ENCODE results near the gene MS4A7.
A peak's percentile ranks its signal among the peaks of the same experiment; 100 is the strongest.
"Not testable (repeated sequence)": the region's sequence is repeated elsewhere in the genome, so short reads cannot be mapped to it uniquely, and the experiment has no call there.

Gene MS4A7, protein sequence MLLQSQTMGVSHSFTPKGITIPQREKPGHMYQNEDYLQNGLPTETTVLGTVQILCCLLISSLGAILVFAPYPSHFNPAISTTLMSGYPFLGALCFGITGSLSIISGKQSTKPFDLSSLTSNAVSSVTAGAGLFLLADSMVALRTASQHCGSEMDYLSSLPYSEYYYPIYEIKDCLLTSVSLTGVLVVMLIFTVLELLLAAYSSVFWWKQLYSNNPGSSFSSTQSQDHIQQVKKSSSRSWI

DNA sequence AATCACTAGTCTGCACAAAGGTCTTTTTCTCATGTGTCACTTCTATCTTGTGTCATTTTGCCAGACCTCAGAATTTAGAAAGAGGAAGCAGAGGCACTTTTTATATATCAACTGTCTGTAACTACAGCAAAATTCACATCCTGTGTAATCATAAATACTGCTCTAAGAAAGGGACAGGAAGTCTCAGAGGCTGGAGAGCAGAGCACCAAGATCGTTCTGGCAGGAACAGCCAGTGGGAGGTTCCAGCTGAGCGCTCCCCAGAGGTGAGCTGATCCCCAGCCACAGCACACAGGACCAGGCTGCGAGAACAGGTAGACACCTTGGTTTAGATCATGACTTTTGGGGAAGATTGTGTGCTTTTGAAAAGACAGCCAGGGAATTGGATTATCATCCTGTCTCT, at the start of gene MS4A7:
TSS of gene MS4A7 (plus strand) at position 179 of the 400 bp plus-strand sequence. CDS start 4,610 bp downstream, outside the sequence.
- no peak for DNase-seq

DNA sequence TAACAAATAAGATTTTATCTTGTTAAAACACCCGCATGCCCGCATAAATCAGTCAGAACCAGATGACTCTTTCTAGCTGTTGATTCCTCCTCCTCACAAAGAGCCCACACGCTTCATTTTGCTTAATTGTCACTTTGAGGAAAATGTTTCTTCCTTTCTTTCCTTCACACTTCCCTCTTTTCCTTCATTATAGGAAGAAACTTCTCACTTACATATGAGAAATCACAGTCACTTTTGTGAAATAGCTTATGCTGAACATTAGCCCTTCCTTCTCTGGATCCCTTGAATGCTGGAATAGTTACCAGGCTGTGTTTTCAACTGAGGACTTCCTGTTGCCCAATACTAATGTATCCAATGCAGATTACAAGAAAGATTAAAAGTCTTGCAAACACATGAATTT, 45.5 kb upstream of the MS4A7 start:
- no peak for DNase-seq

DNA sequence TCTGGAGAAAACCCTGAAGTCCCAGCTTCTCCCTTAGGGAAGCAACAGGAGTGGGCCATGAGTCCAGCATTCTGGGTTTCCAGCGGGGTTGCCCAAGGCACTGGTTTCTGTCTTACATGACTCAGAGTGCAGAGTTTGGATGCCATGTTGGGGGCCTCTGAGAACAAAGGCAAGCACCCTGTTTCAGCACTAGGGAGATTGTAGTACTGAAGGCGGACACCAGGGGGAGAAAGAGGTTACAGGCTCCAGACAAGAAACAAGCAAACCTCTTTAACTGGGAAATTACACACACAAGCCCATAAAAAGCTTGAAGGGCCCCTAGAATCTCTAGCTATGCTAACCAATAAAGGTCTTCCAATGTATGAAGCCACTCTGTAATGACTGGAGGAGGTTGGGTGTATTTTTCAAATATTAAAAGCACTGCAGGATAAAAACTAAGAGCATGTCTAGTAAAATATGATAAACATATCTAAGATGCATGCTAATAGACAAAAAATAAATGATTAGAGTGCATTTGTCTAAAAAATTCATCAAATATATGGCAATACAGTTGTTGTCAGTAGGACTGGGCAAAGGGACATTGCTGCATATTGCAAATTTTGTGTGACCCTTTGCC, 44.2 kb upstream of the MS4A7 start:
- DNase-seq: peak; percentile 30

DNA sequence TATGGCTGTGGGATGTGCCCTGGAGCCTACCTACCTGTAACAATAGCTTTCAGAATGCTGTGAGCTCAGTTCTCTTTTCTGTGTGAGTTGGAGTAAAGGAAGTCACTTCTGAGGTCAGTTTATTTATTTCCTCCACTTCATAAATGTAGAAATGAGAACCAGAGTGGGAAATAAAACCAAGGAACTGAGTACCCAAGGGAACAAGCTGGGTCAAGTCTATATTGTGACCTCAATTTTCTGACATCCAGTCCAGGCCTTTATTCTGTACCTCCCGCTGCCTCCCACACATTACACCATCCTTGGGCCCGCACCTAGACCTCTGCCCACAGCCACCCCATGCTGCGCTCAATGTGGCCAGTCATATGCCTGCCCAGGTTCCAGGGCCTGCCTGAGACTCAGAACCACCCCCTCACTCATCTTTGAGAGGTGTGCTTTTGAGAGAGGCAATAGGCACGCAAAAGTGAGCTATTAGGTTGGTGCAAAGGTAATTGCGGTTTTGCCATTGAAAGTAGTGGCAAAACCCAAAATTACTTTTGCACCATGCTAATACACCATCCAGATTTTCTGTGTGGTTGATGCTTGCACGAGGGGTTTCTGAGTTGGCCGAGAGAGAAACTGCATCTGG, 41.5 kb upstream of the MS4A7 start:
- DNase-seq: no peak

DNA sequence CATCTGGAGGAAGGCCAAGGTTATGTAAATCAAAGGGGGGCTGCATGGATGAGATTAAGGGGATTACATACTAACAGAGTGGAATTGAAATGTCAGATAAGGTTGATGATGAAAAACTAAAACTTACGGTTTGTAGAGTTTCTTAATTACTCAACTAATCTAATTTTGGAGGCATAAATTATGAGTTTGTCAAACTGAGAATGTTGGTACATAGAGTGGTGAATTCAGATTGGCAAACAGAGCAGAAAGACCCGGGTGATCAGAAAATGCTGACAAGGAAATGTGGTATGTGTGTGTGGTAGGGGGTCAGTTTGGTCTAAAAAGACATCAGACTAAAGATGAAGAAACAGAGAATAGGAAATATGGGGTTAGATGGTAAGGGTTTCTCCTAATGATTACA, 40.3 kb upstream of the MS4A7 start:
- DNase-seq: no peak

DNA sequence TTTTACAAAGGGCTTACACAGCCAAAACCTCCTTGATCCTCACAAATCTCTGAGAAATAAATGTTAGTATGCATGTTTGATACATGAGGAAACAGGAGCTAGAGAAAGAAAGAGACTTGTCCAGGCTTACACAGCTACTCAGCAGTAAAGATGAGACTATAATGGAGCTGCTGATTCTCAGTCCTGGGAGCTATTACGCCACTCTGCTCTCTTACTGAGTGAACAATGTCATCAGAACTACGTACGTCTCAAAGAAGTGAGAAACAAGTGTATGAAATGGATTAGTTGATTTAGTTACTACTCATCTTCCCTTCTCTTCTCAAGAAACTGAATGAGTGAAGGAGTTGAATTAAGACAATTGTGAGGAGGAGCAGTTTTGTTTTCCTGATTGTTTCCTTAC, 39.0 kb upstream of the MS4A7 start:
- no peak for DNase-seq

DNA sequence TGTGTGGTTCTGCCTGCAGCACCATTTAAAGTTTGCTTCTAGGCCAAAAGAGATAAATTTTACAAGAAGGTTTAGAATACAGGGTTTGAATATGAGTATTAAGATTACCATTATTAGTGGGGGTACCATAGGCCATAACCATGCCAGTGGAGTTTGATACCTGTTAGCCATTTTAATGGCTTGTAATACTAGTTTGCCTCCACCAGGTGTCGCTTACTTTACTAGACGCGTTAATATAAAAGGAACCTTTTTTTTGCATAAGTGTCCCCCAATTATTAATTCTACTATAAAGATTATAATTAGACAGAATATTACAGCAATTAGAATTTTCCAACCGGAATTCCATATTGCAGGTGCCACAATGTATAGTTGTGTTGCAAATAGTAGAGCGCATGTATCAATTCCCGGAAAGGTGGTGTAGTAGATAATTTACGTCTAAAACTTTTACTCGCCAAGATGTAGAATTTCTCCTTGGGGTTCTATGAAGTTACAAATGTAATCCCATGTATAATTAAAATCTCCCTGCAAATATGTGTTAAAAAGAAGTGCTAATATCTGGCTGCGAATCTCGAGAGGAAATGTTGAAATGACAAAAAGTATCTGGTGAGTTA, 35.1 kb upstream of the MS4A7 start:
- no peak for DNase-seq

DNA sequence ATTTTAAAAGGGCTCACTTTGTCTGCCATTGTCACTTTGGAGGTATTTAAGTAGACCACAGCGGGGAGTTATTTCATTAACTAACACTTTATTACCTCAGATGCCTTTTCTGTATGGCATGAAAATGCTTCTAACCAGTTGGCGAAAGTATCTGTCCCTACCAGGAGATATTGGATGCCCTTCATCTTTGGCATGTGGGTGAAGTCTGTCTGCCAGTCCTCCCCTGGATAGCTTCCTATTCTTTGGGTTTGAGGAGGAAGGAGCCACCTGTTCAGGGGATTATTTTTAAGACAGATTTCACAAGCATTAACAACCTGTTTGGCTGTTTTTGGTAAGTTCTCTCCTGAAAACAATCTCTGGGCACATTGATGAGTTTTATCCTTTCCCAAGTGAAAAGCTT, 34.2 kb upstream of the MS4A7 start:
- no peak for DNase-seq

DNA sequence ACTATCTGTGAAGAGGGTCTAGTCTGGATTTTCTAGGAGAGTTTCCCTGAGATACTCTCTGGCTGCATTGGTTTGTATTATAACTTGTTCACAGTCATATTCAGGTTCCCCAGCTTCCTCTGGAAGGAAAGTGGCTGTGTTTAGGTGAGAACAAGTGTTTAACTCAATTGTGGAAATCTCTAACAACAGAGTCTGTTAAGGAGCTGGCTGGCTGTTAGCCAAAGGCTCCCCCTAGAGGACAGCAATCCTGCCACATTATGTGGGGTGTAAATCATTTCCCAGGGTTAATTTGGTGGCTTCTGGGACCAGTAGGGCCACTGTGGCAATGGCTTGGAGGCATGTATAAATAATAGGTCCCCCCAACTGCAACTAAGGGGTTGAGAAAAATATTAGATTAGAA, 32.8 kb upstream of the MS4A7 start:
- DNase-seq: no peak

DNA sequence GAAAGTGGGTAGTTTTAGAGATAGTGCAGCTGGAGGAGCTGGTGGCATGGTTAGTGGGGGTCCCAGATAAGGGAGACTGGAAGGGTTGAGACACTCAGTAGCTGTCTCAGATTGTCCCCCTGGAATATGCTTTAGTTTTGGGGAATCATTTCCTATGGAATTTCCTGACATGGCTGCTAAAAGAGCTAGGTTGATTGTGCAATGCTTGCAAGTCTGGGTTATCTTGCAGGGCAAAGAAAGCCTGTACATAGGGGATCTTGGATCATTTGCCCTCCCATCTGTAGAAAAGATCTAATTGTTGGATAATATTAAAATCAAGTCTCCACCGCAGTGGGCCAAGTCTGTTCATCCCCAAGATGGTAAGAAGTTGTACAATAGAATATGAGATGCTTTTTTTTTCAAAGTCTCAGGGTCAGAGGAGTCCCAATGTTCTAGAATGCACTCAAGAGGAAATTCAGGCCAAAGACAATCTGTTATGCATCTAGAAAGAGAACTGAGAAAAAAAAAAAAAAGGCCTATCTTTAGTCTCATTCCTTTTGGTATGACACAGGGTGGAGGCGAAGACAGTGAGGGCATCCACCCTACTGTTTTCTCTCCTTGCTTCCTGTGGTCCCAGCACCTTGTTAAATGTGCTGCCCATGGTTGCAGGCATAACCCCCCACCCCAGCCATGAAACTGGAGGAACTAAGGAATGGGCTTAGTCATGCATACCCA, 31.1 kb upstream of the MS4A7 start:
- no peak for DNase-seq

DNA sequence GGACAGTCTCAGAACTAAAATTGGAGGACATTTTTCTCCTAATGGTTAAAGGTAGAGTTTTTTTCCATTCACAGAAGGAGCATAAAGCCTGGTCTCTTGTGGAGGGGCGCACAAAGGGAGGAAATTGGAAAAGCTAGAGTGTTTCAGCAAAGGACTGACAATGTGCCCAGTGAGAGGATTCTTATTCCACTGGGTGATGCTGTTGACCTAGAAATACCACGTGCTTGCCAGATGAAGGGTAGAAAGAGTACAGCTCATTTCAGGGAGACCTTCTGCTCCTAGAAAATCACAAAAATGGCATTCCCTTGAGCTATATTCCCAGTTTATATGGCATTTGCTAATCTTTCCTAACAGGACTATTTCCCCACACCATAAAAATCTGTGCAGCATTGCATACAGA, 30.2 kb upstream of the MS4A7 start:
- no peak for DNase-seq

DNA sequence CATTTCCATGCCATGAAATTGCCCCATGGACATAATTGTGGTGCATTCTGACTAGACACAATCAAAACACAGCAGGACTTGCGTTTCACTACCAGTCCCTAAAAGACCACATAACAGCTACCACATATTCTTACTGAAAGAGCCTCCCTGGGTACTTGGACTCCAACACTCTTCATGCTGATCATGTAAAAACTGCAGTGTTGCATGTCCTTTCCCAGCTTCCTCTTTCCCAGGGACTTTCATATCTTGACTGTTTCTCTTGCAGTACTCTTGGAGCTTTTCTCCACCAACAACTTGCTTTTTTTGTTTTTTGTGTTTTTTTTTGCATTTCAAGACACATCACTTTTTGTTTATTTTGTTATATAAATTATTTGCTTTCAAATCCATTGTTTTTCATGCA, 28.3 kb upstream of the MS4A7 start:
- no peak for DNase-seq

DNA sequence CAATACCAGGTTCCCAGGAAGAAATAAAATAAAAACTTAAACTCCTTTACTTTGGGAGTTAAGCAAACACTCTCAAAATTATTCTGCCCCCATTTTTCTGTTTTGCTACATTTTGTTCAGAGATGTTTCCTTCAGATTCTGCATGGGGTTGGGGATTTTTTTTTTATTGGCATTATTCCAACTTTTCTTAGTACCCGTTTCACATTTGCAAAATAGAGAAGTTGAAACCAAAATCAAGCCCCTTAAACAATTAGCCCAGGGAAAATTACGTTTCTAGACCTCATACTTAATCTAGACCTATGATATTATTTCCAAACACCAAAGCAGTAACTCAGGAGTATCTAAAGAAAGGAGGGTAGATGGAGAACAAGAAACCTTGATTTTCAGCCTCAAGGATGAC, 20.6 kb upstream of the MS4A7 start:
- DNase-seq: no peak

DNA sequence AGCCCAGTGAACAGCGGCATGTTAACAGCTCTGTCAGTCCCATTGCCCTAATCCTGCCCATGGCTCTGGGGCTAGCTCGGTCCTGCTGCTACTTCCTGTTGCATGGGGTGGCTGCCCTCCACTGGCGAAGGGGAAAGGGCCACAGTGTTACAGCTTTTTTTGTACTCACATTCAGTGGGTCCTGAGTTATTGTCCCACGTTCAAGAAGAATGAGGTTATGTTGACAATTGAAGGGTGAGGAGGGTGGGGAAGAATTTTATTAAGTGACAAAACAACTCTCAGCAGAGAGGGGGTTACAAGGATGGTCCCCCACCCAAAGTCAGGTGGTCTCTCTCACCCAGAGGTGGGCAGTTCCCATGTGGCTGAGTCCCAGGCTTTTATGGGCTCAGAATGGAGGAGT, 17.7 kb upstream of the MS4A7 start:
- no peak for DNase-seq

DNA sequence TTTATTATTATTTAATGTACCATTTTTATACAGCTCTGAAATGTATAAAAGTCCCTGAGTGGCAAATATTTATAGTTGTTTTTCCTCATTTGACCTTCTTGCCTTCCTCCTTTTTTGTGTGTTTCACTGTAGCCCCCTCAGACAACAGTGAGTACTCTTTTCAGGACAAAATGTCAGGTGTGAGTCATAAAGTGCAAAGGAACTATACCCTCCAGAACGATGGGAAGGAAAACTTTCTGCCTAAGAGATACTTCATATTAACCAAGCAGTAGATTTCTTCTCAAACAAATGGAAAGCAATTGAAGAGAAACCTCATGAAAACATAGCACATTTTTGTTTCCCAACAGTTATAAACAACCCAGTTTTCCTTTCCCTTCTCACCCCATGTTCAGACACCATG, 16.1 kb upstream of the MS4A7 start:
- DNase-seq: no peak

DNA sequence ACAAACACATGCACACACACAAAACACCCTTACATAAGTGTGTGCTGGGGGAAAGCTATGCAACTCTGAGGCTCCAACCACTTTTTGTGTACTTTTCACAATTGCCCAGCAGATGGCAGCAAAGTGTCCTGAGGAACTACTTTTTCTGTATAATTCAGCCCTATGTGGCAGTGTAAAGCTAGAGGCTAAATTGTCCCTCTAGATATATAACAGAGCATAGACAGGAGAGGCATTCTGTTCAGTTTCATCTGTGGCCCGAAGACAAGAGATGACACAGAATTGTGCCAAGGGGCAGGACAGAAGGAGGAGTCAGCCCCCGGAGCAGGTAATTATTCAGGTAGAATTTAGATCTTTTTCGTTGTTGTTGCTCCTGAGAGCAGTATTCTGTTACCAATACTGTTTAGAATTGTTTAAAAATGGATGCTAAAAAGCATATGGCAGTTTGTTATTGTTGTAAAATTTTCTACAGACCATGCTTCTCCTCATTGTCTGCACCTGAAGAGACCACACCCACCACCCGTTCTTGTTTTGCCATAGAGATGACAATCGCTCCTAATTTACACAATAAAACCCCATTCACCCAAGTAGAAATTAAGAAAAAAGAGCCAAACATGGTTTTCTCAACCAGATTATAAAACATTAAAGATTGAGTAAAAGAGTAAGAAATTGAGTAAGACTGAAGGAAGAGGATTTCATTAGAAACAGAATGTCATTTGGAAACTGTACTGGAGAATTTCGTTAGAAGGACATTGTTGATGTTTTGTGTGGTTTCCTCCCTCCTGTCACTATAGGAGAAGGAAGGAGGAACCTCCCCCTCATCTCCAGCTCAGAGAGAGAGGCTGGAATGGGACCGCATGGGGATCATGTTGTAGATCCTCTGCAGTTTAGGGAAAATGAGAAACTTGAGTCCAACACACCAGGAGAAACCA, 14.5 kb upstream of the MS4A7 start:
- DNase-seq: peak; percentile 57

DNA sequence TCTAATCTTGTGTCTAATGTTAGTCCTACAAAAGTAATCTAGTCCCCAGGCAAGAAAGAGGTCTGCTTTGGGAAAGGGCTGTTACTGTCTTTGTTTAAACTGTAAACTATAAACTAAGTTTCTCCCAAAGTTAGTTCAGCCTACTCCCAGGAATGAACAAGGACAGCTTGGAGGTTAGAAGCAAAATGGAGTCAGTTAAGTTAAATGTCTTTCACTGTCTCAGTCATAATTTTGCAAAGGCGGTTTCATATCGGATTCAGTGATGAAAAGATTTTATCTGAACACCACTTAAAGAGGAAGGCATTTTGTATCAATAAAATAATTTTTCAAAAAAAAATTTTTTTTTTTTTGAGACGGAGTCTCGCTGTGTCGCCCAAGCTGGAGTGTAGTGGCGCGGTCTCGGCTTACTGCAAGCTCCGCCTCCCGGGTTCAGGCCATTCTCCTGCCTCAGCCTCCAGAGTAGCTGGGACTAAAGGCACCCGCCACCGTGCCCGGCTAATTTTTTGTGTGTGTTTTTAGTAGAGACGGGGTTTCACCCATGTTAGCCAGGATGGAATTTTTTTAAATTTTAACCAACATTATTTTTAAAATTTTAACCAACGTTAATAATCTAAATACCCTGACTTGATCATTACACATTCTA, 11.9 kb upstream of the MS4A7 start:
- DNase-seq: not testable (repeated sequence)

DNA sequence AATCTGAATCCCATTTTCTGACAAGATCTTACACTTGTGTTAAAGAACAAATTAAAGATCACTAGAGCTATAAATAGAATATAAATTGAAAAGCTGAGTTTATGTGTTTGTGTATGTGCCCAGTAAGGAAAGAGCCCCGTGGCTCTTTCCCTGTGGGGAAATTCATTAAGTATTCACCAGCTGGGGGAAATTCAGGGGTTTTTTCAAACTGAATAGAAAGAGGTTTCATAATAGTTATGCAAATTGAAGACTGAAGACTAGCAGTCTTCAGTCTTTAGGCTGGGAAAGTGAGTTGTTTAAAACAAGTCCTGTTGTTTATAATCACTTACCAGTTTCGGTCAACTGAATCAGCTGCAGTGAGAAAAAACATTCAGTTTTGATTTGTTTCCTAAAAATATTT, 11.3 kb upstream of the MS4A7 start:
- no peak for DNase-seq

DNA sequence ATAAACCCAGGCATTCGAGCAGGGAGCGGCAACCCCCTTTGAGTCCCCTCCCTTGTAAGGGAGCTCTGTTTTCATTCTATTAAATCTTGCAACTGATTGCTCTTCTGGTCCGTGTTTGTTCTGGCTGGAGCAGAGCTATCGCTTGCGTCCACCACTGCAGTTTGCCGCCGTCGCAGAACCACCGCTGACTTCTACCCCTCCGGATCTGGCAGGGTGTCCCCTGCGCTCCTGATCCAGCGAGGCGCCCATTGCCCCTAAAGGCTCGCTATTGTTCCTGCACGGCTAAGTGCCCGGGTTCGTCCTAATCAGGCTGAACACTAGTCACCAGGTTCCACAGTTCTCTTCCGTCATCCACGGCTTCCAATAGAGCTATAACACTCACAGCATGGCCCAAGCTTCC, 10.4 kb upstream of the MS4A7 start:
- no peak for DNase-seq

DNA sequence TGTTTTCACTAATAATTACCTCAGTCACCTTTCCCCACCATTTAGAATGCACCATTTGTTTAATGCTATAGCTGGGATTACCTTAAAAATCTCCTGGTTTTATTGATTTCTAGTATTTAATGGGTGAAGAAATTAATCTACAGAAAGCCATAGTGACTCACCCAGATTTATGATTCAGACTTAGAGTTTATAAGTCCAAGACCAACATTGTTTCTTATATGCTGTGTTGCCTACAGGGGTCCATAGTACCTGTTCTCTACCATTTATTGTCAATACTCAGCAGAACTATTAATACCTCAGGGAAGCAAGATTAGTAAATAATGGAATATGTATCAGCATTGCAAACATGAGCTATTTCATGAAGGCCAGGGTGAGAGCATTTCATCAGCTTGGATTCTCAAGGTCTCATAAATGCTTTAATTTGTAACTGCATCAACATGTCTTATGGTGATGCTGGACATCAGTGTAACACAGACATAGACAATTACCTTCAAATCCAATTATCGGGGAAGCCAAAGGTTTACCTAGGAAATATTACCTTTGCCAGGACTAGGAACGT, 8.0 kb upstream of the MS4A7 start:
- DNase-seq: no peak

DNA sequence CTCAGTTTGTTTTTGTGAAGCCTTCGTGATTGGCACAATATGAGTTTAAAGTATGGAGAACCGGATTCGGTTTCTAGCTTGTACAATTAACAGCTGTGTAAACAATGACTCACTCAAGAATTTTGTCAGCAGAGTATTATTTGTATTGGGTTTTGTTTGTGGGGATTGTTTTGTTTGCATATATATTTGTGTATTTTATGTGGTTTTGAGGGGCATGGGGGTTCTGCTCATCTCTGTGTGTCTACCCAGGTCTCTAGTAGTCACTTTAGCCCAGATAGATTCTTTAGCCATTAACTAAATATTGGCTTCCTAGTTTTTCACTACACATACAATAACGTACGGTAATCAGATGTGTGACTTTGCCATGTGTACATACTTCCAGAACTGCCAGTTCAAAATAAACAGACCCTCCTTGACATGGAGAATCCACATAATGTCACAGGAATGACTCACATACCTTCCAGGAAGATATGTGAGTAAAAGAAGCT, 7.5 kb upstream of the MS4A7 start:
- DNase-seq: peak; percentile 56

Data from NCI-H345 (cell line).